Posterior cingulate gyrus (tissue), 11 donors: Measurements from ENCODE around the gene DOCK4.

Experiments used
- DNase-seq, 10 donors: peaks; one replicate each; pipeline versions ENCODE4 v3.0.0 to v3.0.0-alpha.2; 2020 to 2021; ENCODE audit warnings: mixed read lengths in 3 of 10
- intact Hi-C: fragments of 100-400 bp; cut with DNase I; formaldehyde crosslinking; loops from one replicate; pipeline ENCODE4 v1.15.1; 2023

The DOCK4 gene

GRCh38 chr7:112089551-112089950 lies 116.6 kb downstream of the DOCK4 start:
- DNase-seq = no peak
- intact Hi-C loops = no loop called here

GRCh38 chr7:112088484-112089016 lies 117.6 kb downstream of the DOCK4 start:
- intact Hi-C loops = no loop called here
- no peak for DNase-seq

- intact Hi-C loops = no loop called here
- DNase-seq = no peak
These were observed 119.5 kb downstream of the DOCK4 start for GRCh38 chr7:112086496-112087254.

- intact Hi-C loops = no loop called here
- DNase-seq = no peak
These were observed 121.7 kb downstream of the DOCK4 start for GRCh38 chr7:112084520-112084971.

GRCh38 chr7:112083776-112084355 lies 122.3 kb downstream of the DOCK4 start:
- no peak for DNase-seq

GRCh38 chr7:112082306-112082705 lies 123.9 kb downstream of the DOCK4 start:
- intact Hi-C loops = no loop called here
- DNase-seq = no peak

More at GRCh38 chr7:112083776-112084355, 122.3 kb downstream of the DOCK4 start:
- intact Hi-C loops = no loop called here

GRCh38 chr7:112081778-112082177 lies 124.4 kb downstream of the DOCK4 start:
- no peak for DNase-seq

GRCh38 chr7:112080978-112081377 lies 125.2 kb downstream of the DOCK4 start:
- no peak for DNase-seq
- intact Hi-C loops = no loop called here

More at GRCh38 chr7:112081778-112082177, 124.4 kb downstream of the DOCK4 start:
- intact Hi-C loops = no loop called here

- intact Hi-C loops = no loop called here
- no peak for DNase-seq
These were observed 125.8 kb downstream of the DOCK4 start for GRCh38 chr7:112080441-112080840.

- no peak for DNase-seq
- intact Hi-C loops = no loop called here
These were observed 126.5 kb downstream of the DOCK4 start for GRCh38 chr7:112079673-112080072.

GRCh38 chr7:112079122-112079521 lies 127.1 kb downstream of the DOCK4 start:
- intact Hi-C loops = no loop called here
- no peak for DNase-seq

- intact Hi-C loops = no loop called here
- DNase-seq = no peak
These were observed 129.9 kb downstream of the DOCK4 start for GRCh38 chr7:112076324-112076723.

- intact Hi-C loops = no loop called here
- no peak for DNase-seq
These were observed 131.7 kb downstream of the DOCK4 start for GRCh38 chr7:112074464-112074863.

GRCh38 chr7:112073530-112073929 lies 132.7 kb downstream of the DOCK4 start:
- intact Hi-C loops = no loop called here
- no peak for DNase-seq

GRCh38 chr7:112072541-112073245 lies 133.5 kb downstream of the DOCK4 start:
- intact Hi-C loops = no loop called here

GRCh38 chr7:112071856-112072255 lies 134.3 kb downstream of the DOCK4 start:
- intact Hi-C loops = no loop called here
- no peak for DNase-seq

More at GRCh38 chr7:112072541-112073245, 133.5 kb downstream of the DOCK4 start:
- no peak for DNase-seq

- DNase-seq = no peak
- intact Hi-C loops = no loop called here
These were observed 135.4 kb downstream of the DOCK4 start for GRCh38 chr7:112070674-112071256.

- intact Hi-C loops = no loop called here
- DNase-seq = no peak
These were observed 136.3 kb downstream of the DOCK4 start for GRCh38 chr7:112069879-112070321.

- no peak for DNase-seq
- intact Hi-C loops = no loop called here
These were observed 137.2 kb downstream of the DOCK4 start for GRCh38 chr7:112068967-112069366.

GRCh38 chr7:112067632-112068540 lies 138.3 kb downstream of the DOCK4 start:
- intact Hi-C loops = no loop called here
- no peak for DNase-seq
